ENCODE data around the gene CLCNKB. TPM values are rescaled to one million over a fixed set of nuclear protein-coding genes. Genes with fewer than 3 reads are reported as not detected.
"Not testable (repeated sequence)": the region's sequence is repeated elsewhere in the genome, so short reads cannot be mapped to it uniquely, and the experiment has no call there.

The CLCNKB gene
- total RNA-seq, 1 donor from 2014 or later, result 0.18 TPM

DNA sequence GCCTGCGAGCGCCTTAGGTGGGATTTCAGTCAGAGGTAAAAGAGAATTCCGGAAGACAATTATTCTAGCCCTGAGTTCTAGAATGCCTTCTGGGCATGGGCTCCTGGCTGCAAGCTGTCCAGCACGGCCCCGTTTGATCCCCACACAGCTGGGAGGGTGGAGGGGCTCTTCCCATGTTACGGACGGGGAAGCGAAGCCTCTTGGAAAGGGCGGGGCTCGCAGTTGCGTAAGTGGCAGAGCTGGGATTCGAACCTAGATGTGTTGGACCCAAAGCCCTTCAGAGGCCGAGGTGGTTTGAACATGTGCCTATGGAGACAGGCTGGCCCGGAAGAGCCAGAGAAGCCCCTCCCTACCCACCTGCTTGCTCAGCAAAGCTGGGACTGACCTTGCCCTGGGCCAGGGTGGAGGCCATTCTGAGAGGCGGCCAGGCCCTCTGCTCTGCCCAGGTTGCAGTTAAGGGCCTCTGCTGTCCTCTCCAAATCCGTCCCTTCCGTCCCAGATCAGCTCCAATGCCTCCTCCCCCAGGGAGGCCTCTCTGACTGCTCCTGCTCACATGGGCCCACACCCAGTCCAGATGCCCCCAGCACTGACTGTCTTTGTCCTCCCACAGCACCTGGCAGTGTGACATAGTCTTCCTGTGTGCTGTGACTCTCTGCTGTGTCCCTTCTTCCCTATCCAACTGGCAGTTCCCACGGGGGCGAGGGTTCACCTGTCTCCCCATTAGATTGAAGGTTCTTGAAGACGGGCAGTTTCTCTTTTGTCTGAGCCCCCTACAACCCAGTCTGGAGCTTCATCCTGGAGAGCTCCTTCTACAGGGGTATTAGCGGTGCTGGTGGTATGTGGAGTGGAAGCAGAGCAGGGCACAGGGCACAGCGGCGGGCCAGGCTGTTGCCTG is 24.6 kb upstream of the CLCNKB start:
- DNase-seq (no peak), ATAC-seq (no peak)
- no peaks in the 10 kb centered on the region for H3K27me3 ChIP-seq (ENCODE audit: low read depth)
- TF ChIP-seq, protein P1, sequence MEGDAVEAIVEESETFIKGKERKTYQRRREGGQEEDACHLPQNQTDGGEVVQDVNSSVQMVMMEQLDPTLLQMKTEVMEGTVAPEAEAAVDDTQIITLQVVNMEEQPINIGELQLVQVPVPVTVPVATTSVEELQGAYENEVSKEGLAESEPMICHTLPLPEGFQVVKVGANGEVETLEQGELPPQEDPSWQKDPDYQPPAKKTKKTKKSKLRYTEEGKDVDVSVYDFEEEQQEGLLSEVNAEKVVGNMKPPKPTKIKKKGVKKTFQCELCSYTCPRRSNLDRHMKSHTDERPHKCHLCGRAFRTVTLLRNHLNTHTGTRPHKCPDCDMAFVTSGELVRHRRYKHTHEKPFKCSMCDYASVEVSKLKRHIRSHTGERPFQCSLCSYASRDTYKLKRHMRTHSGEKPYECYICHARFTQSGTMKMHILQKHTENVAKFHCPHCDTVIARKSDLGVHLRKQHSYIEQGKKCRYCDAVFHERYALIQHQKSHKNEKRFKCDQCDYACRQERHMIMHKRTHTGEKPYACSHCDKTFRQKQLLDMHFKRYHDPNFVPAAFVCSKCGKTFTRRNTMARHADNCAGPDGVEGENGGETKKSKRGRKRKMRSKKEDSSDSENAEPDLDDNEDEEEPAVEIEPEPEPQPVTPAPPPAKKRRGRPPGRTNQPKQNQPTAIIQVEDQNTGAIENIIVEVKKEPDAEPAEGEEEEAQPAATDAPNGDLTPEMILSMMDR (IDR thresholded peaks at IDR 0.05), result no peak
- peaks cover 31% of the 10 kb centered on the region for H3K4me1 ChIP-seq
- intact Hi-C loops (cut with DNase I), result no loop called here
- H3K36me3 ChIP-seq, result no peaks in the 10 kb centered on the region
- no peak overlapping the region for H3K4me3 ChIP-seq
- H3K9me3 ChIP-seq, result no peaks in the 10 kb centered on the region
- peak overlapping the region; percentile 79 for H3K27ac ChIP-seq

DNA sequence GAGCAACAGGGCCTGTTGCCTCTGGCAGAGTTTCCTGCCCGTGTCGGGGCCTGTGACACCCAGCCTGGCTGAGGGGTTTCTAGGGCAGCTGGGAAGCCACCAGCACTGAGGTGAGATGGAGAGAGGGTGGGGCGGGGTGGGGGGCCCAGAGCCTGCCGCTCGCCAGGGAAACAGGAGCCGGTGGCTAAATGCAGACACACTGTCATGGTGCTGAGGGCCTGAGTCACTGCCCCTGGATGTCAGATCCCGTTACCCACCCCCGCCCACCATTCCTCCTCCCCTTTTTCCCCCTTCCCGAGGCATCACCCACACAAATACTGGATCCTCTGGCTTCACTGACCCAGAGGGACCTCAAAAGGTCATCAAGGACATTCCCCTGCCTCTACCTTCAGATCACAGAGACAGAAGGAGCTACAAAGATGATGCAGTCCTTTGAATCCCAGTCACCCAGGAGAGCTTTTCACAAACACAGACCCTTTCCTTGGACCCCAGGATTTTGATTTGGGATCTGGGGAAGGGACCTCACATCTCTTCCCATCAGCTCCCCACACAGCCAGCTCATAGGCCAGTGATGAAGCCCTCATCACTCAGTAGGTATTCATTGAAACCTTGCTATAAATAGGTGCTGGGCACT is 23.8 kb upstream of the CLCNKB start:
- H3K9me3 ChIP-seq, result no peaks in the 10 kb centered on the region
- no peaks in the 10 kb centered on the region for H3K36me3 ChIP-seq
- ATAC-seq (no peak), DNase-seq (no peak)
- H3K27me3 ChIP-seq (ENCODE audit: low read depth), result no peaks in the 10 kb centered on the region
- H3K27ac ChIP-seq, result peak overlapping the region; percentile 79
- intact Hi-C loops (cut with DNase I), result no loop called here
- TF ChIP-seq, protein P1 (IDR thresholded peaks at IDR 0.05), result no peak
- peaks cover 28% of the 10 kb centered on the region for H3K4me1 ChIP-seq
- no peak overlapping the region for H3K4me3 ChIP-seq

DNA sequence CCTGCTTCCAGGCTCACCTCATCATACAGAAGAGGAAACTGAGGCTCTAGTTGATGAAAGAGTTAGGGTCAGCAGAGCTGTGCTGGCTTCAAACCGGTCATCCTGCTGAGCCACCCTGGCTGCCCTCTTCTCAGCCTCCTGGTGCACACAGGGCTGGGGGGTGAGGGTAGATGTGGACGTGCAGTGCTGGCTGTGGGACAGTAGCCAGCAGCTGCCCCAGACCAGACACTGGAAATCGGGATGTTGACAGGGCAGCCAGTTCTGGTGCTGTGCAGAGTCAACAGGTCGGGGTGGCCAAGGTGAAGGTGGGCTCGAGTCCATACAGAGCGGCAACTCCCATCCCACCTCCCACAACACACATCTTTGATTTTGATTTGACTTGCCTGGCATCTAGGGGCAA is 23.3 kb upstream of the CLCNKB start:
- DNase-seq, result no peak
- no peak overlapping the region for H3K4me3 ChIP-seq
- ATAC-seq, result no peak
- no peaks in the 10 kb centered on the region for H3K36me3 ChIP-seq
- no peaks in the 10 kb centered on the region for H3K27me3 ChIP-seq (ENCODE audit: low read depth)
- TF ChIP-seq, protein P1 (IDR thresholded peaks at IDR 0.05), result no peak
- no peaks in the 10 kb centered on the region for H3K9me3 ChIP-seq
- peaks cover 24% of the 10 kb centered on the region for H3K4me1 ChIP-seq
- H3K27ac ChIP-seq, result no peak overlapping the region
- intact Hi-C loops (cut with DNase I), result no loop called here

DNA sequence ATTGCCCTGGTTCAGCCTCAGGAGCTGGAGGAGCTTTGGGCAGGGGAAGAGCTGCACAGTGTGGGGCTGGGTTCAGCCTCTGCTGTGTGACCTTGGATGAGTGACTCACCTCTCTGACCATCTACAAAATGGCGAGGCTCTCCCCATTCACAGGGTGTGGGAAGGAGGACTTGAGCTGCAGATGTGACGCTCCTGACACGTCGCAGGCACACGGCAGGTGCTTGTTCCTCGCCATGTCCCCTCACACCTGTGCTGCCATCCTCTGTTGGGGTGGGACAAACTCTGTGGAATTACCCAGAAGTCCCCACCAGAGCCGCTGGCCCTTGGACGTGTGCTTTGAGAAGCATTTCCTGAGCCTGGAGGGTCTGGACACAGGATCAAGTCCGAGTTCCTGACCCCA is 22.7 kb upstream of the CLCNKB start:
- H3K36me3 ChIP-seq; H3K27me3 ChIP-seq (ENCODE audit: low read depth); H3K27ac ChIP-seq; H3K9me3 ChIP-seq; intact Hi-C loops (cut with DNase I); DNase-seq; H3K4me3 ChIP-seq; ATAC-seq: not testable (repeated sequence)
- peaks cover 24% of the 10 kb centered on the region for H3K4me1 ChIP-seq

DNA sequence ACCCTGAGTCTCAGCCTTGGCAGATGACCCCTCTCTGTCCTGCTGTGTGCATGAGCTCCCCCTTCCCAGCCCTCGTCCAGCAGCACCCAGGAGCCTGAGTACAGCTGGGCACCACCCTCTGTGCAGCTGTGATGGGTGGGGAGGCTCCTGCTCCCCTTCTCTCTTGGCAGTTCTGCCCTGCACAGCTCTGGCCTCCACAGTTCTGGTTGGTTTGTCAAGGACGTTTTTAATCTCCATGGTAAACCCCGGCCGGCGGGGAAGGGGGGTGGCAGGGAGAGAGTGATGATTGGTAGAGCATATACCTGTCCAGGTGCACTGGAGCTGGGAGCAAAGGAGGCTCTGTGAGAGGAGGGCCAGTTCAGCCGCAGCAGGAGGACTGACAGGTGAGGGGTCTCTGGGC is 21.9 kb upstream of the CLCNKB start, which contains the start of gene CLCNKA:
TSS of gene CLCNKA (plus strand) at position 356 of the 400 bp plus-strand sequence. CDS start 584 bp downstream, outside the sequence.
- no peak within 1 kb of the TSS for H3K27ac ChIP-seq
- no peak for DNase-seq
- intact Hi-C loops (cut with DNase I), result no loop called here
- H3K36me3 ChIP-seq, result no peaks in the 10 kb centered on the region
- H3K4me3 ChIP-seq, result no peak within 1 kb of the TSS
- H3K9me3 ChIP-seq, result no peaks in the 10 kb centered on the region
- ATAC-seq, result no peak
- TF ChIP-seq, protein P1 (IDR thresholded peaks at IDR 0.05), result no peak
- no peaks in the 10 kb centered on the region for H3K27me3 ChIP-seq (ENCODE audit: low read depth)
- H3K4me1 ChIP-seq, result peaks cover 24% of the 10 kb centered on the region

DNA sequence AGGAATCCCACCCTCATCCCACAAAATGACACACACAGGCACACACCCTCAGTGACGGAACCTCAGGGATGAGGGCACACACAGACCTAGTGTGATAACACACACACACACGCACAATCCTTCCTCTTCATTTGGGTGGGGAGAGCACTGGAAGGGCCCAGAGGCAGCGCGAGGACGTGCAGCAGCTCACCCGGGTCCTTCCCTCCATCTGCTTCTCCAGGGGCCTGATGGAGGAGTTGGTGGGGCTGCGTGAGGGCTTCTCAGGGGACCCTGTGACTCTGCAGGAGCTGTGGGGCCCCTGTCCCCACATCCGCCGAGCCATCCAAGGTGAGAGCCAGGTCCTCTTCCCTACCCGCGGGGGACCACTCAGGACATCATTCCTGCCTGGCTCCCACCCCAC is 21.2 kb upstream of the CLCNKB start:
- H3K27me3 ChIP-seq (ENCODE audit: low read depth), result peaks cover 6% of the 10 kb centered on the region
- no peaks in the 10 kb centered on the region for H3K9me3 ChIP-seq
- no peak for DNase-seq
- intact Hi-C loops (cut with DNase I), result no loop called here
- no peaks in the 10 kb centered on the region for H3K36me3 ChIP-seq
- no peak overlapping the region for H3K4me3 ChIP-seq
- H3K27ac ChIP-seq, result no peak overlapping the region
- H3K4me1 ChIP-seq, result peaks cover 30% of the 10 kb centered on the region
- TF ChIP-seq, protein P1 (IDR thresholded peaks at IDR 0.05), result no peak
- no peak for ATAC-seq
